DLD1 (cell line): ENCODE data around the gene NUP42.
"Not testable (repeated sequence)": the region's sequence is repeated elsewhere in the genome, so short reads cannot be mapped to it uniquely, and the experiment has no call there.

ENCODE experiments used
- in situ Hi-C: cut with HindIII; loops from 2 replicates; pipeline ENCODE4 v1.10.0; 2017; ENCODE audit warnings: low sequenced_read_pairs

Gene NUP42

GRCh38 chr7:23181684-23182553 lies at the start of gene NUP42:
NUP42 (plus strand) TSS chr7:23182048; CDS start chr7:23182086, 38 bp downstream.
- in situ Hi-C loops, result no loop called here

GRCh38 chr7:23133797-23134196 lies 48.1 kb upstream of the NUP42 start:
- in situ Hi-C loops, result no loop called here

- in situ Hi-C loops, result no loop called here
Observed at GRCh38 chr7:23135755-23136154, 46.1 kb upstream of the NUP42 start.

GRCh38 chr7:23136216-23136615 lies 45.6 kb upstream of the NUP42 start:
- in situ Hi-C loops, result no loop called here

- in situ Hi-C loops, result no loop called here
Observed at GRCh38 chr7:23157679-23158078, 24.2 kb upstream of the NUP42 start.

- in situ Hi-C loops, result no loop called here
Observed at GRCh38 chr7:23158546-23158945, 23.3 kb upstream of the NUP42 start.

GRCh38 chr7:23161482-23161881 lies 20.4 kb upstream of the NUP42 start:
- in situ Hi-C loops, result no loop called here

GRCh38 chr7:23164846-23165245 lies 17.0 kb upstream of the NUP42 start:
- in situ Hi-C loops, result no loop called here

GRCh38 chr7:23165316-23165715 lies 16.5 kb upstream of the NUP42 start:
- in situ Hi-C loops, result no loop called here

- in situ Hi-C loops, result no loop called here
Observed at GRCh38 chr7:23167691-23168090, 14.2 kb upstream of the NUP42 start.

- in situ Hi-C loops, result no loop called here
Observed at GRCh38 chr7:23168111-23168885, 13.6 kb upstream of the NUP42 start.

GRCh38 chr7:23175938-23176337 lies 5.9 kb upstream of the NUP42 start:
- in situ Hi-C loops, result no loop called here

GRCh38 chr7:23183279-23184012 lies 1.6 kb downstream of the NUP42 start:
- in situ Hi-C loops, result no loop called here

GRCh38 chr7:23184291-23184690 lies 2.4 kb downstream of the NUP42 start:
- in situ Hi-C loops, result no loop called here

- in situ Hi-C loops, result no loop called here
Observed at GRCh38 chr7:23184709-23185359, 3.0 kb downstream of the NUP42 start.

GRCh38 chr7:23185980-23186379 lies 4.1 kb downstream of the NUP42 start:
- in situ Hi-C loops, result no loop called here

GRCh38 chr7:23191022-23191421 lies 9.2 kb downstream of the NUP42 start:
- in situ Hi-C loops, result no loop called here

- in situ Hi-C loops, result not testable (repeated sequence)
Observed at GRCh38 chr7:23193650-23194227, 11.9 kb downstream of the NUP42 start.

- in situ Hi-C loops, result no loop called here
Observed at GRCh38 chr7:23196306-23196705, 14.5 kb downstream of the NUP42 start.

GRCh38 chr7:23197745-23198144 lies 15.9 kb downstream of the NUP42 start:
- in situ Hi-C loops, result not testable (repeated sequence)
